Fibroblast of skin of left quadriceps (primary cell): ENCODE measurements around the gene MOAP1.
A peak's percentile ranks its signal among the peaks of the same experiment; 100 is the strongest.
"Not testable (repeated sequence)": the region's sequence is repeated elsewhere in the genome, so short reads cannot be mapped to it uniquely, and the experiment has no call there.

Source experiments
- DNase-seq, 2 experiments: peaks; one replicate each; pipeline ENCODE4 v3.0.0-alpha.2; 2013; ENCODE audit warnings: low read depth in 2 of 2

Gene MOAP1, protein sequence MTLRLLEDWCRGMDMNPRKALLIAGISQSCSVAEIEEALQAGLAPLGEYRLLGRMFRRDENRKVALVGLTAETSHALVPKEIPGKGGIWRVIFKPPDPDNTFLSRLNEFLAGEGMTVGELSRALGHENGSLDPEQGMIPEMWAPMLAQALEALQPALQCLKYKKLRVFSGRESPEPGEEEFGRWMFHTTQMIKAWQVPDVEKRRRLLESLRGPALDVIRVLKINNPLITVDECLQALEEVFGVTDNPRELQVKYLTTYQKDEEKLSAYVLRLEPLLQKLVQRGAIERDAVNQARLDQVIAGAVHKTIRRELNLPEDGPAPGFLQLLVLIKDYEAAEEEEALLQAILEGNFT

DNA sequence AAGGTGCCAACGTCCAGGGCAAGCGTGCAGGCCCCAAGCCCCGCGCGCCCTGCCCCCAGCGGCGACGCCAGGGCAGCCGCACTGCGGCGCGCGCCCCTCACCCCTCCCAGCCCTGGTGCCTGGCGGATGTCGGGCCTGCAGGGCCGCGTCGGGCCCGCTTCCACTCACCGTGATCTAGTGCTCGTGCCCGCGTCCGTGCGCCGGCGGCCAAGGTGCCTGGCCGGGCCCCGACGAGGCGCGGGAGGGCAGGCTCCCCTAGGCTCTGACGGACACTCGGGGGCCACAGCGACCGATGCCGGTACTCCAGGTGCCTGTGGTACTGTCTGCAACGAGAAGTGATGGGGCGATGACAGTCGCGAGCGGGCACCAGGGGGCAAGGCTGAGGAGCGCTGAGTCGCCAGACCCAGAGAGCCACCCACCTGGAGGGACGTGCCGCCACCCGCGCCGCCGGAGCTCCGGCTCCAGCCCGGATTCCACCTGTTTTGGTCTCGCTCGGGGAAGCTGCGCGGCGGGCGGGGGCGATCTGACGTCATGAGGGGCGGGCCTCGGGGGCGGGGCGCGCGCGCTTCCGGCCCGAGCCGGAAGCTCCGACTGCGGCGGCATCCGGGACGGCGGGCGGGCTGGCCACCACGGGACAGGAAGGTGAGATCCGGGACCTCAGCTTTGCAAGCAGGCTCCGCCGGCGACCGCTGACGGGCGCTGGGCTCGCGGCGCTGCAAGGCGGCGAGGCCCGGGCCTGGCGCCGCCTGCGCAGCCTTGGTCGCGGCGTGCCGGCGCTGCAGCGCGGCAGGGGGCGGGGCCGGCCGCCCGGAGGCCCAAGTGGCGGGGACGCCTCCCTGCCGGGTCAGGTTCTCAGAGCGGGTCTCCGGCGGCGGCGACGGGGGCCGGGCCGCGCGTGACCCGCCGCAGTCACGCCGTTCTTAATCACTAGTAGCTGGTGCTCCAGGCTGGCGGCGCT is at the start of gene MOAP1, which contains the start of gene LYSET:
TSS of gene MOAP1 (minus strand) at position 507 of the 958 bp plus-strand sequence. CDS start 655 bp downstream, outside the sequence.
TSS of gene LYSET (plus strand) at position 927 of the 958 bp plus-strand sequence. CDS start 89 bp downstream, outside the sequence.
- peak; percentile 39 to 46 for DNase-seq

DNA sequence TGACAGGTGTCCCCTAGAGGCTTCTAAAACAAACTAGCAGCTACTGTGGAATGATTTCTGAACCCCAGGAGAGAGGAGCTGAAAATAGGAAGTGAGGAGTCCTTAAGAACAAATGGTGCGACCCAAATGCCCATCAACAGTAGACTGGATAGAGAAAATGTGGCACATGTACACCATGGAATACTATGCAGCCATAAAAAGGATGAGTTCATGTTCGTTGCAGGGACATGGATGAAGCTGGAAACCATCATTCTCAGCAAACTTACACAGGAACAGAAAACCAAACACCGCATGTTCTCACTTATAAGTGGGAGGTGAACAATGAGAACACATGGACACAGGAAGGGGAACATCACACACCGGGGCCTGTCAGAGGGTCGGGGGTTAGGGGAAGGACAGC is 48.4 kb upstream of the MOAP1 start:
- DNase-seq, result not testable (repeated sequence)

DNA sequence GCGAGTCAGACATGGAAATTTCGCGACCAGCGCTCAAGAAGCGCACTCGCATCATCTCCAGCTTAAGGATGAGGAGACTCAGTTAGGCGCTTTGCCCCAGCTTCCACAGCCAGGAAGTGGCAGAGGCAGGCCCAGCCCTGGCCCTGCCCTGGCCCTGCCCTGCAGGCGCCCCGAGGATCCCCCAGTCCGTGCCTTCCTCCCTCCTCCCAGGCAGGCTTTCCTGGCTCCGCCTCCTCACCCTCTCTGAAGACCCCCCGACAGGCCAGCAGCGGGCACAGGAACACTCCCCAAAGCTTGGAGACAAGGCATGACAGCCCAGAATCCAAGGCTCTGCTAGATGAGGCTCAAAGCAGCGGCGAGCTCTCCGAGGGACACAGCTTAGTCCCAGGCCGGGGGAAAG is 47.5 kb upstream of the MOAP1 start:
- DNase-seq, result no peak

DNA sequence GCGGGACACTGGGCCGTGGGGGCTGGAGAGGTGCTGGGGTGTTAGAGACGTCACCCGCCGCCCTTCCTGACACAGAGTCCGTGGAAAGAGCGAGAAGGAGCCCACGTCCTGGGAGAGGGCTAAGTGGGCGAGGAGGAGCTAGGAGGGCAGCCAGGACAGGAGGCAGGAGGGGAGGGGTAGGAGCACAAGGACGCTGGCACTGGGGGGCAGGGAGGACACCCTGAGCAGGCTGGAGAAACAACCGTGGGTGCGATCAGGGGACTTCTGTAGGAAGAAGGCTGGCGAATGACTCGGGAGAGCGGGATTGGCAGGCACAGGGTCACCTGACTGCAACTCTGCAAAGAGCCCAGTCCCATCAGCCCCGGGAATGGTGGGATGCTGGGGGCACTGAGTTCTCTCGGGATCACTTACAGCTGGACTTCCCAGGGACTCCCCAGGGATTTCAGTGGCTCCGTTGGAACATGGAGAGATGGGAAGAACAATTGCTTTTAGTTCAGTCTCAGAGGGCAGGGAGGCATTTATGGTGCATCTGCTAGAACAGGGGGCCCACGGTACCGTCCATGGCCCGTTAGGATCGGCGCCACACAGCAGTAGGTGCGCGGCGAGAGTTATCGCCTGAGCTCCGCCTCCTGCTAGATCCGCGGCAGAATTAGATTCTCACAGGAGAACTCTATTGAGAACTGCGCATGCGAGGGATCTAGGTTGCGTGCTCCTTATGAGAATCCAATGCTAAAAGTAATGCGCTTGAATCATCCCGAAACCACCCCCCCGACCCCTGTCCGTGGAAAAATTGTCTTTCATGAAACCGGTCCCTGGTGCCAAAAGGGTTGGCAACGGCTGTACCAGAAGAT is 46.7 kb upstream of the MOAP1 start:
- no peak for DNase-seq

DNA sequence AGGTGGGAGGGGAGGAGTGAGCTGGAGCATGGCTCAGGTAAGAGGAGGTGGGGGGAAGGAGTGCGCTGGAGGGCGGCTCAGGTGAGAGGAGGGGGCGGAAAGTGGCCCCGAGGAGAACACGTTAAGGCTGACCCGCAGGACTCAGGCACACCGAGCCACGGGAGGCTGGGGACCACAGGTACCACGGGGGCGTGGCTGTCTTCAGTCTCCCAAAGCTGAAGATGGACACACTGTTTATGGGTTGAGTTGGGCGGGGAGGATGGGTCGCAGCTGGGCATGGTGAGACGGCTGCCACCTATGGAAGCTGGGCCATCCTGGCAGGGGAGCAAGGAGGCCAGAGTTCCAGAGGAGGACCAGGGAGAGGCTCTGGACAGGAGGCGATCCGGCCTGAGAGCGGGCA is 45.8 kb upstream of the MOAP1 start:
- DNase-seq, result no peak

DNA sequence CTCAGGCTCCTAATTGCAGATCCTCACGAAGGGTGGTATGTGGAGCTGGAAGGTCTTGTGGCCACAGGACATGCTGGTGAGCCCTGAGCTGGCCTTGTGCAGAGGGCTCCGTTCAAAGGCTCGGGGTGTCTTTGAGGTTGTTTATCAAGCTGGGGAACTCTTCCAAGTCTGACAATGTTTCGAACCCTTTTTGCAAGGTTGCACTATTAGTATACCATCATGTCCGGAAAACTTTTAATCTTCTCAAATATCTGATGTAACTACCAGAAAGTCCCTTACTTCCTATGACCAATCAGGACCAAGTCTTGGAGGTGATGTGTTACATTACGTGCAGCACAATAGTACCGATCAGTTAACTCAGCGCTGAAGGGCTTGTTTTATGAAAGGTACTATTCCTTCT is 43.9 kb upstream of the MOAP1 start:
- DNase-seq, result no peak

DNA sequence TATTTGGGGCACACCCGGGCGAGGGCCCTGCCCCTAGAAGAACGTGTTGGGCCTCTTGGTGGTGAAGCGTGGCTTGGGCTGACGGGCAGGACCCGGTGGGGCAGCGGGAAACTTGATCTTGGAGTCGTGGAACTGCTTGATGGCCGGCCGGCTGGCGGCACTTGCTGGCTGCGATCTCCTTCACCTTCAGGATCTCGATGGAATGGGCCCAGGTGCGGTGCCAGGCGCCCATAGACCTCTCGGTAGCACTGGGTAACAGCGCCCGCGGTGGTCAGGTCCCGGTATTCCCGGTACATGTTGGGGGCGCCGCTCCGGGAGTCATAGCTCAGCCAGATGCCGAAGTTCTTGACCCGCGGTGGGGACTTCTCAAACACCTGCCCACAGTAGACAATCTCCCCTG is 38.9 kb upstream of the MOAP1 start:
- DNase-seq, result no peak

DNA sequence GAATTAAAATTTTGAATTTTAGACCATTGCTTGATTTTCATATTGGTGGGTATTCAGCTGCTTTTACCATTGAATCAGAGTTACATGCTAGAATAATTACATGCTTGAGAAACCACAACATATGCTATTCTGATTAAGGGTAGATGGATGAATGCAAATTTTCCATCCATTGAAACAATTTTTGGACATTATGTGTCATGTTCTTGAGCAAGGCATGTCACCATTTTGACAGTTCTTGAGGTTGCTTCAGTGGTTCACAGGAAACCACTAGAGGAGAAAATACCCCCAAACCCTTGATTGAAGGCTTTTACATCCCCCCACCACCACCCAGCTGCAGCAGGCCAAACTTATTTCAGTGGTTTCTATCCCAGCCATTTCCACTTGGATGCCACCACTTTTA is 35.8 kb upstream of the MOAP1 start:
- no peak for DNase-seq

DNA sequence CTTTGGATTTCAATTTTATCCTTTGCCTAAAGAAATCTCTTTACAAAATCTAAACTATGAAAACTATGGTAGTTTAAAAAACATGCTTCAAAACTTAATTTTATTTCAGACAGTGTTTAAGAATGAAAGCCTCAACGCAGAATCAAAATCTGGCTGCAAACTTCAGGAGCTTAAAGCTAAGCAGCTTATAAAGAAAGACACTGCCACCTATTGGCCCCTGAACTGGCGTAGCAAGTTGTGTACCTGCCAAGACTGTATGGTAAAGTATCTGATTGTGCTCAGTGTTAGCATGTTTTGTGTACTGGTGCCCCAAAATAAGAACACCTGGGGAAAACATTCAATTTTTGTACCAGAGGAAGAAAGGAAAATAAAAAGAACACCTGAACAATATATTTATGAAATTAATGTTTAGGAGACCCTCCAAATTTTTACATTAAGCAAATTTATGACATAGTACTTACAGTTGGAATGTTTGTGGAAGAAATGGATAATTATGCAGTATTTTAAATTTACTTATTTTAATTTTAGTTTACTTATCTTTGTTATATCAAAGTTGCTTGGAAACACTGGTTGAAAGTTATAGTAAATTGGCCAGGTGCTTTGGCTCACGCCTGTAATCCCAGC is 34.5 kb upstream of the MOAP1 start:
- DNase-seq, result no peak

DNA sequence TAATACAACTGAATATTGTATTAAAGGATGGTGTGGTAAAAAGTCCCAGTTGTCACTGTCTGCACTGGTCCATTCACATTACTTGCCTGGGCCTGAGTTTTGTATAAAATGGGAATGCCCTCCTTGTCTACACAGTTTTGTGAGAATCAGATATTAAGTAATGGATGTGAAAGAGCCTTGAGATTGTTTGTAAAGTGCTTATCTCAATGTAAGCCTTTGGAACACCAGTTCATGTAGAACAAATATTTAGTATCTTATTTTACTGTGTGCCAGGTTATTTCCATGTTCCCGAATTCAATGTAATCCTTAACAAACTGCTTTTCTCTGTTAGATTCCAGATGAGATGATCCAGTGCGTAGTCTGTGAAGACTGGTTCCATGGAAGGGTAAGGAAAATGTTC is 29.9 kb upstream of the MOAP1 start:
- DNase-seq, result no peak

DNA sequence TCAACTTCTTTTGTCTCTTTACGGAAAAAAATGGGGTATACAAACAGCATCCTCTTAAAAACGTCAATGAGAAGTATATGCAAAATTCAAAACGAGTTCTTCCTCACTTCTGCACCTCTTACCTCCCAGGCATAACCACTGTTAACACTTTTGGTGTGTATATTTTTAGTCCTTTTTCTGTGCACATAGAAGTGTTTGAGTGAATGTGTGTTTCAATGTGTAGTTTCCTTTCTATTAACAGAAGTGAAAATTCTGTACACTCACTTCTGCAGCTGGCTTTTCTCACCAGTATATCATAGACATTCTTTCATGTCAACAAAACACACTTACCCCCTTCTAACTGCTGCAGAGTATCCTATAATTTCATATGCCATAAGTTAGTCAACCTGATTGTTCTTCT is 27.7 kb upstream of the MOAP1 start:
- DNase-seq, result no peak

DNA sequence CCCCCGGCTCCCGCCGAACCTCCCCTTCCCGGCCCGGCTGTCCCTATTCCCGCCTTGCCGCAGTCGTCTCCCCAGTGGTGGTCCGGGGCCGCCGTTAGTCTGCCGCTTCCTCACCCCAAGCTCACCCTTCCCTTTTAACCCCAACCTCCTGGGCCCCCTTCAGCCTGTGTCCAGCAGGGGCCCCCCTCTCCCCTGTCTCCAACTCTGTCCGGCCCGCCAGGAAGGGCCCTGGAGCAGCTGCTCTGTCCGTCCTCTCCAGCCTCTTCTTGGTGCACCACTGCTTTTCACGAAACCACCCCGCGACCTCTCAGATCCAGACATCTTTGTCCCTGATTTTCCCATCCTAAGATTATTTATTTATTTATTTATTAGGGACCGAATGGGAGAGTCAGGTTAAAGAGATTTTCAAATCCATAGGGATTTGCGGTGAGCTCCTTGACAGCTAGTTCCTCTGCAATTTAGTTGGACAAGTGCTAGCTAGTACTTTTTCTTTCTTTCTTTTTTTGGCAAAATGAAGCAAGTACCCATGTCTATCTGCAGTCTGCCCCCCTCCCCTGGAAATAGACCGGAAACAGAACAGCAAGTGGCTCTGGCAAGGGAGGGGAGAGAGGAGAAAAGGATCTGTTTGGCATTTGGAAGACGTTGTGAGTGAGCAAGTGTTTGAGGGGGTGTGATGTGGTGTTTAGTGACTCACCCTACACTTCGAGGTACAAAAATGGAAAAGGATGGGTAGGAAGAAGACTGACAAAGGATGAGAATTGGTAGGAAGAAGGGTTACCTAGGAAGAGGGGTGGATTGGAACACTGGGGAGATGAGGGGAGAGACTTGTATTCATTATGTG is 23.0 kb upstream of the MOAP1 start:
- DNase-seq, result no peak

DNA sequence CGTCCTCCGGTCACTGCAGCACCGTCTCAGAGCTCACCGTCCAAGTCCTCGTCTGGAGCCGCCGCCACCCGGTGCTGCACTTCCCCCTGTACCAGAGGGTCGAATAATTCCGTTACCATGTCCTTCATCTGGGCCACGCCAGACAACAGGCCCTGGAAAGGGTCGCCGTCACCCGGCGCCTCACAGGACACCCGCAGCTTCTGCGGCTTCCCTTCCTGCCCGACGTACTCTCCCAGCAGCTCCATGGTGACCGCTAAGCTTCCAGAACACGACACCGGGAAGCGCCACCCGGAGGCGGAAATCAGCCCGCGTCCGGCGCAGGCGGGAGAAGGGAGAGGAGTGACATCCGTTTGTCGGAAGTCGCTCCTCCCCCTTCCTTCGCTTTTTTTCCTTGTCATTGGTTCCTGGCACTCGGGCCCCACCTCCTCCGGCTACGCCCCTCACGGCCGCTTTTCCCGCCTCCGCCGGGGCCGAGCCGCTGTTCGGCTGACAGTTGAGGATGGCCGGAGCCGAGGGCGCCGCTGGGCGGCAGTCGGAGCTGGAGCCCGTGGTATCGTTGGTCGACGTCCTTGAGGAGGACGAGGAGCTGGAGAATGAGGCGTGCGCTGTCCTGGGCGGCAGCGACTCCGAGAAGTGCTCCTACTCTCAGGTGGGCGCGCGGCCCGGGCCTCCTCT is 22.2 kb upstream of the MOAP1 start, which contains the start of the genes GON7 and UBR7:
TSS of gene GON7 (minus strand) at position 273 of the 675 bp plus-strand sequence. CDS start at position 245, 28 bp downstream.
TSS of gene UBR7 (plus strand) at position 464 of the 675 bp plus-strand sequence. CDS start at position 500, 36 bp downstream.
- DNase-seq, result peak; percentile 88 to 90

DNA sequence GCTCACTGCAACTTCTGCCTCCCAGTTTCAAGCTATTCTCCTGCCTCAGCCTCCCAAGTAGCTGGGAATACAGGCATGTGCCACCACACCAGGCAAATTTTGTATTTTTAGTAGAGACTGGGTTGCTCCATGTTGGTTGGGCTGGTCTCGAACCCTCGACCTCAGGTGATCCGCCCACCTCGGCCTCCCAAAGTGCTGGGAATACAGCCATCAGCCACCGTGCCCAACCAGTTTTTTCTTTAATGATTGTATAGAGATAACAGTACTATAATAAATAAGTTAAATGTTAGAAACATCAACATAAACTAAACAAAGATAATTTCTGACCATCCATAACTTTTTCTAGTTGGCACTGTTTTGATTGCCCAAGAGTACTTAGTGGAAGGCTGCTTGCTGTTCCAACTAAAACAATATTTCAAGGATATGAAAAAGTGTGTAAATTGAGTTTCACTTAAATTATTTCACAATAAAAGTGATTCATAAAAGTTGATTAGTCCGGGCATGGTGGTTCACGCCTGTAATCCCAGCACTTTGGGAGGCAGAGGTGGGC is 16.5 kb upstream of the MOAP1 start:
- DNase-seq, result no peak

DNA sequence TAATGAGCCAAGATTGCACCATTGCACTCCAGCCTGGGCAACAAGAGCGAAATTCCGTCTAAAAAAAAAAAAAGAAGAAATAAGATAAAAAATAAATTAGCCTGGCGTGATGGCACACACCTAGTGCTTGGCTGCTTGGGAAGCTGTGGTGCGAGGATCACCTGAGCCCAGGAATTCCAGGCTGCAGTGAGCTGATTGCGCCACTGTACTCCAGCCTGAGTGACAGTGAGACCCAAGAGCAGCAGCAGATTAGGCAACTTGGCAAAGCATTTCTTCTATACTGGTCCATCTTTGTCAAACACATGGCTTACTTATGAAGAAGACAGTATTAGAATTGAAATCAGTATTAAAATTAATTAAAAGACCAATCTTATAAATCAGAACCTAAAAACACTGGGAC is 15.9 kb upstream of the MOAP1 start:
- no peak for DNase-seq

DNA sequence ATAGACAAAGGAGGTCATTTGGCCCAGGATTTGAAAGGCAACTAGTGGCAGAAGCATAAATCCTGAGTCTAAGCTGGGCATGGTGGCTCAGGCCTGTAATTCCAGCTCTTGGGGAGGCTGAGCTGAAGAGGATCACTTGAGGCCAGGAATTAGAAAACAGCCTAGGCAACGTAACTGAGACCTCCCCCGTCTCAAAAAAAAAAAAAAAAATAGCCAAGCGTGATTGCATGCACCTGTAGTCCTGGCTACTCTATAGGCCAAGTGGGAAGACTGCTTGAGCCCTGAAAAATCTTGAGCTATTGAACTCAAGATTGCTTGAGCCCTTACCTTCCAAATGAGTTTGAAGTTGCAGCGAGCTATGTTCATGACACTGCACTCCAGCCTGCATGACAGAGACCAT is 14.3 kb upstream of the MOAP1 start:
- DNase-seq, result no peak

DNA sequence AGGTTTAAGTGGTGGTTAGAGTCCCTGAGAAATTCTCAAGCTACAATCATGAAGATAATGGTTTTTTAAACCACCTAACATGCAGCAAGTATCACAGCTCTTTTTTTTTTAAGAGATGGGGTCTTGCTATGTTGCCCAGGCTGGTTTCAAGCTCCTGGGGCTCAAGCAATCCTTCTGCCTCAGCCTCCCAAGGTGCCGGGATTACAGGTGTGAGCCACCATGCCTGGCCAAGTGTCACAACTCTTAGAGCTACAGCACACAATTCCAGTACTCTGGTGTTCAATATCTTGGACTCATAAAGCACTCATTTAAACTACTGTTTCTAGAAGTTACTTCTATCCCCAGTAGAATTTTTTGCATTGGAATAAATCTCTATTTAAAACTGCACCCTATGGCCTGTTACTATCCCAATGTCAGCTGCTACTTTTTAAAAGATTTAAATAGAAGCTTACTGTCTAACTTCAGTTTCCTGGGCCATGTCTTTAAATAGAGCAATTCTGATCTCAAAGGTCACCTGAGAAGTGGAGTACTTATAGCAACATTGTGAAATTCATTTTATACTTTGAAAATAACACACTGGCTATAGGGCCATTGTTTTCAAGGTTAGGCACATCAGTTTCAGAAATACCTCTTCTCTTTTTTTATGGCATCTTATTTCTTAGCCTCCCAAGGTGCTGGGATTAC is 10.8 kb upstream of the MOAP1 start:
- no peak for DNase-seq

DNA sequence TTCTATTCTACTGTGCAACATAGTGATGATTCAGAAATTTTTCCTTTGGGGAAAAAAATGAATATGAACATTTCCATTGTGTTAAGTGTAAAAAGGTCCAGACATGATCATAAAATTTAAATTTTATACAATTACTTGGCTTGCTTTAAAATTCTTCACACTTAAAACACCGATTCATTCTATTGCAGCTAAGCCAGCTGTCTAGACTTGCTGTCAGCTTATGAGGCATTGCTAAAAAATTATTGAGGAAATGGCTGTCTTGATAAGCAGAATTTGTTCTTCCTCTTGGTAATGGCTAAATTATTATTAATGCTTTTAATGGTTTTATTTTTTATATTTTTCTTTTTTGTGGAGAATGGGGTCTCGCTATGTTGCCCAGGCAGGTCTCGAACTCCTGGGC is 2.3 kb upstream of the MOAP1 start:
- no peak for DNase-seq

DNA sequence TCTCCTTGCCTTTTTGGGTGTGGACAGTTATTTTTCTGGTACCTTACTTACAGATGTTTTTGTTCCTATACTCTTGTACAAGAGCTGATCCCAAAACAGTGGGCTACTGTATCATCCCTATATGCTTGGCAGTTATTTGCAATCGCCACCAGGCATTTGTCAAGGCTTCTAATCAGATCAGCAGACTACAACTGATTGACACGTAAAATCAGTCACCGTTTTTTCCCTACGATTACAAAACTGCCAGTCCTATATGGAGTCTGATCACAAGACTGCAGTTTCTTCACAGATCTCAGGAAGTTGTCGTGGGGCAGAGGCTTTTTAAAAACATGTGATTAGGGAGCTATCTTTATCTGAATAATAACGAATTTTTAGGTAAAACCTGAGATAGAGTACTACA is 1.8 kb upstream of the MOAP1 start:
- no peak for DNase-seq
